ENCODE measurements around the gene PBX4. TPM values are rescaled to one million over a fixed set of nuclear protein-coding genes. Genes with fewer than 3 reads are reported as not detected.

PBX4 gene
- total RNA-seq, 2 donors from 2014 or later = 1.6 to 8.2 TPM

GRCh38 chr19:19544257-19544953 lies 74.1 kb downstream of the PBX4 start:
- Histone ChIP-seq H3K27ac (no peak overlapping the region), H3K36me3 (replicated peaks in 1 of 2; ENCODE audit: insufficient read depth in 1 of 2, low read depth in 2 of 2) (no peaks in the 10 kb centered on the region), H3K4me3 (no peak overlapping the region), H3K4me1 (peaks cover 13% of the 10 kb centered on the region), H3K27me3 (peaks cover 0 to 13% of the 10 kb centered on the region in 2 donors), H3K9me3 (no peaks in the 10 kb centered on the region)
- ATAC-seq (no peak), DNase-seq (no peak)
- intact Hi-C loops (cut with DNase I) = no loop called here
- TF ChIP-seq POLR2A (IDR thresholded peaks at IDR 0.05) (no peak), CTCF (IDR thresholded peaks at IDR 0.05) (no peak)
- 86 to 87% methylated on average over 26 to 64 of the region's 75 CpGs for WGBS, 2 donors

- DNase-seq (no peak), ATAC-seq (no peak)
- Histone ChIP-seq H3K4me1 (peaks cover 14% of the 10 kb centered on the region), H3K9me3 (no peaks in the 10 kb centered on the region), H3K27ac (no peak overlapping the region), H3K27me3 (peaks cover 0 to 18% of the 10 kb centered on the region in 2 donors), H3K36me3 (replicated peaks in 1 of 2; ENCODE audit: insufficient read depth in 1 of 2, low read depth in 2 of 2) (no peaks in the 10 kb centered on the region), H3K4me3 (no peak overlapping the region)
- no peak for TF ChIP-seq CTCF (IDR thresholded peaks at IDR 0.05)
- TF ChIP-seq POLR2A (IDR thresholded peaks at IDR 0.05) = no peak
- WGBS, 2 donors = 67 to 78% methylated on average over 2 to 11 of the region's 19 CpGs
- intact Hi-C loops (cut with DNase I) = no loop called here
These were observed 74.8 kb downstream of the PBX4 start for GRCh38 chr19:19543640-19544039.

- Histone ChIP-seq H3K9me3 (no peaks in the 10 kb centered on the region), H3K27ac (no peak overlapping the region), H3K27me3 (peaks cover 0 to 23% of the 10 kb centered on the region in 2 donors), H3K36me3 (replicated peaks in 1 of 2; ENCODE audit: insufficient read depth in 1 of 2, low read depth in 2 of 2) (no peaks in the 10 kb centered on the region), H3K4me3 (no peak overlapping the region), H3K4me1 (peaks cover 19% of the 10 kb centered on the region)
- ATAC-seq = no peak
- TF ChIP-seq POLR2A (IDR thresholded peaks at IDR 0.05) (no peak), CTCF (IDR thresholded peaks at IDR 0.05) (no peak)
- intact Hi-C loops (cut with DNase I) = no loop called here
- no peak for DNase-seq
- WGBS, 2 donors = 77 to 80% methylated on average over 2 to 13 of the region's 13 CpGs
These were observed 75.4 kb downstream of the PBX4 start for GRCh38 chr19:19543101-19543500.

- ATAC-seq (no peak), DNase-seq (no peak)
- TF ChIP-seq POLR2A (IDR thresholded peaks at IDR 0.05) = no peak
- TF ChIP-seq CTCF (IDR thresholded peaks at IDR 0.05) = no peak
- Histone ChIP-seq H3K4me1 (peaks cover 25% of the 10 kb centered on the region), H3K27me3 (peaks cover 0 to 29% of the 10 kb centered on the region in 2 donors), H3K4me3 (no peak overlapping the region), H3K36me3 (replicated peaks in 1 of 2; ENCODE audit: insufficient read depth in 1 of 2, low read depth in 2 of 2) (no peaks in the 10 kb centered on the region), H3K9me3 (no peaks in the 10 kb centered on the region), H3K27ac (no peak overlapping the region)
- 55 to 59% methylated on average over 7 to 12 of the region's 12 CpGs for WGBS, 2 donors
- intact Hi-C loops (cut with DNase I) = no loop called here
These were observed 76.0 kb downstream of the PBX4 start for GRCh38 chr19:19542507-19542906.

- Histone ChIP-seq H3K27ac (no peak overlapping the region), H3K4me3 (no peak overlapping the region), H3K36me3 (replicated peaks in 1 of 2; ENCODE audit: insufficient read depth in 1 of 2, low read depth in 2 of 2) (no peaks in the 10 kb centered on the region), H3K9me3 (no peaks in the 10 kb centered on the region), H3K27me3 (peaks cover 0 to 30% of the 10 kb centered on the region in 2 donors), H3K4me1 (peaks cover 28% of the 10 kb centered on the region)
- DNase-seq (no peak), ATAC-seq (no peak)
- intact Hi-C loops (cut with DNase I) = no loop called here
- 74 to 76% methylated on average over 5 to 15 of the region's 16 CpGs for WGBS, 2 donors
- no peak for TF ChIP-seq CTCF (IDR thresholded peaks at IDR 0.05)
- TF ChIP-seq POLR2A (IDR thresholded peaks at IDR 0.05) = no peak
These were observed 76.9 kb downstream of the PBX4 start for GRCh38 chr19:19541616-19542015.
